Measurements from ENCODE around the gene HNRNPA2B1.

GRCh38 chr7:26140380-26140779, 60.2 kb downstream of the HNRNPA2B1 start:
- TF ChIP-seq CTCF (IDR thresholded peaks at IDR 0.05; ENCODE audit: insufficient read depth, low read length, poor library complexity, severe bottlenecking), result no peak
- TF ChIP-seq EZH2phosphoT487 (conservative IDR thresholded peaks at IDR 0.05; ENCODE audit: low read length), result no peak

Data from SU-DHL-6 (cell line).